Activated T-helper 1 cell treated with anti-CD3 and anti-CD28 coated beads, Interleukin-2, amount 50 U/mL, for 16 hours (primary cell): ENCODE data around the gene TRIM65.
"Not testable (repeated sequence)": the region's sequence is repeated elsewhere in the genome, so short reads cannot be mapped to it uniquely, and the experiment has no call there.

Source experiments
- DNase-seq, 2 donors: peaks; one replicate each; pipeline ENCODE4 v3.0.0-alpha.2; 2020; ENCODE audit warnings: low read depth in 1 of 2, low spot score in 1 of 2

The TRIM65 gene

GRCh38 chr17:75897160-75898019 is 639 bp upstream of the TRIM65 start:
- no peak for DNase-seq

GRCh38 chr17:75895370-75896155 is 1.2 kb downstream of the TRIM65 start:
- no peak for DNase-seq

- DNase-seq, result no peak
Observed at GRCh38 chr17:75894049-75894733, 2.6 kb downstream of the TRIM65 start.

- DNase-seq, result no peak
Observed at GRCh38 chr17:75893305-75894048, 3.3 kb downstream of the TRIM65 start.

GRCh38 chr17:75892556-75893224 is 4.1 kb downstream of the TRIM65 start:
- no peak for DNase-seq

GRCh38 chr17:75891605-75892555 is 4.9 kb downstream of the TRIM65 start:
- DNase-seq, result no peak

GRCh38 chr17:75891022-75891604 is 5.6 kb downstream of the TRIM65 start:
- no peak for DNase-seq

GRCh38 chr17:75889454-75889853 is 7.3 kb downstream of the TRIM65 start:
- no peak for DNase-seq

- no peak for DNase-seq
Observed at GRCh38 chr17:75888484-75888883, 8.3 kb downstream of the TRIM65 start.

GRCh38 chr17:75885860-75886259 is 10.9 kb downstream of the TRIM65 start:
- not testable (repeated sequence) for DNase-seq

GRCh38 chr17:75885431-75885830 is 11.3 kb downstream of the TRIM65 start:
- no peak for DNase-seq

GRCh38 chr17:75881678-75882454 is 14.9 kb downstream of the TRIM65 start:
- no peak for DNase-seq

GRCh38 chr17:75880266-75880665 is 16.5 kb downstream of the TRIM65 start:
- DNase-seq, result no peak

GRCh38 chr17:75878174-75878998 is 18.4 kb downstream of the TRIM65 start, which contains the start of gene TRIM47:
TSS of gene TRIM47 (minus strand) at chr17:75878581. CDS start at chr17:75878548, 33 bp downstream.
- DNase-seq, result no peak

GRCh38 chr17:75877752-75878173 is 19.0 kb downstream of the TRIM65 start:
- peak; percentile 33 to 63 for DNase-seq

GRCh38 chr17:75876938-75877751 is 19.6 kb downstream of the TRIM65 start:
- DNase-seq, result no peak
